OCI-LY7 (cell line): ENCODE data around the gene GYS1.

Experiments used
- EZH2phosphoT487 ChIP-seq: fragments of 200-600 bp; sonication (generic); IDR thresholded peaks from 2 replicates; pipeline ENCODE4 v1.6.1; 2018; ENCODE audit warnings: low read depth, borderline replicate concordance, mild to moderate bottlenecking, mixed run types, antibody characterized with exemption, low read length, moderate library complexity, mixed read lengths
- TF ChIP-seq, protein P1 (sequence below): fragments of 200-600 bp; sonication (generic); conservative IDR thresholded peaks from 2 replicates; pipeline ENCODE4 v1.5.1; 2014; ENCODE audit warnings: mild to moderate bottlenecking, antibody characterized with exemption, low read length, moderate library complexity, mixed read lengths

DNA sequence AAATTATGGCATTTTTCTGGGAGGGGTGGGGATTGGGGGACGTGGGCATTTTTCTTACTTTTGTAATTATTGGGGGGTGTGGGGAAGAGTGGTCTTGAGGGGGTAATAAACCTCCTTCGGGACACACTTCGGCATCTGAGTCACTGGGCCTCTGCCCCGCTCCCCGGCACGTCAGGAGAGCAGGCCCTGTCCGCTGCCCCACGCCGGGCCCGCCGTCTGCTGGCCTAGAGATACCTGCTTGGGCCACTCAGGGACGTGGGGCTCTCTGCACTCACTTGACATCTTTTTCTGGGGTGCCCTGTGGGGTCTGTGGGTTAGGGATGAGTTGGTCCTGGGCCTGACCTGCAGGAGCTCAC, 31.5 kb downstream of the GYS1 start:
- TF ChIP-seq, protein P1, sequence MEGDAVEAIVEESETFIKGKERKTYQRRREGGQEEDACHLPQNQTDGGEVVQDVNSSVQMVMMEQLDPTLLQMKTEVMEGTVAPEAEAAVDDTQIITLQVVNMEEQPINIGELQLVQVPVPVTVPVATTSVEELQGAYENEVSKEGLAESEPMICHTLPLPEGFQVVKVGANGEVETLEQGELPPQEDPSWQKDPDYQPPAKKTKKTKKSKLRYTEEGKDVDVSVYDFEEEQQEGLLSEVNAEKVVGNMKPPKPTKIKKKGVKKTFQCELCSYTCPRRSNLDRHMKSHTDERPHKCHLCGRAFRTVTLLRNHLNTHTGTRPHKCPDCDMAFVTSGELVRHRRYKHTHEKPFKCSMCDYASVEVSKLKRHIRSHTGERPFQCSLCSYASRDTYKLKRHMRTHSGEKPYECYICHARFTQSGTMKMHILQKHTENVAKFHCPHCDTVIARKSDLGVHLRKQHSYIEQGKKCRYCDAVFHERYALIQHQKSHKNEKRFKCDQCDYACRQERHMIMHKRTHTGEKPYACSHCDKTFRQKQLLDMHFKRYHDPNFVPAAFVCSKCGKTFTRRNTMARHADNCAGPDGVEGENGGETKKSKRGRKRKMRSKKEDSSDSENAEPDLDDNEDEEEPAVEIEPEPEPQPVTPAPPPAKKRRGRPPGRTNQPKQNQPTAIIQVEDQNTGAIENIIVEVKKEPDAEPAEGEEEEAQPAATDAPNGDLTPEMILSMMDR, result no peak
- no peak for TF ChIP-seq EZH2phosphoT487
